Measurements from ENCODE around the gene TFF2.

Gene TFF2

GRCh38 chr21:42350927-42351426, at the start of gene TFF2:
TFF2 (minus strand) TSS chr21:42350994; CDS start chr21:42350957, 37 bp downstream.
- peaks cover 22% of the 10 kb centered on the region for H3K9me3 Mint-ChIP-seq
- DNase-seq: no peak
- no peak for ATAC-seq
- no peak within 1 kb of the TSS for H3K4me3 Mint-ChIP-seq
- H3K27ac Mint-ChIP-seq: no peak within 1 kb of the TSS
- peaks cover 2% of the 10 kb centered on the region for H3K27me3 Mint-ChIP-seq
- H3K36me3 Mint-ChIP-seq (ENCODE audit: low read depth): peaks cover 2% of the 10 kb centered on the region
- H3K4me1 Mint-ChIP-seq: no peaks in the 10 kb centered on the region

- Mint-ChIP-seq H3K27ac (peak overlapping the region; percentile 61), H3K4me3 (peak overlapping the region; percentile 64), H3K4me1 (peaks cover 67% of the 10 kb centered on the region), H3K36me3 (ENCODE audit: low read depth) (peaks cover 45% of the 10 kb centered on the region), H3K27me3 (peaks cover 1% of the 10 kb centered on the region), H3K9me3 (peaks cover 10% of the 10 kb centered on the region)
- ATAC-seq: peak; percentile 66
- DNase-seq: no peak
Observed at GRCh38 chr21:42400525-42400924, 49.7 kb upstream of the TFF2 start.

GRCh38 chr21:42398436-42399028, 47.7 kb upstream of the TFF2 start:
- Mint-ChIP-seq H3K27ac (peak overlapping the region; percentile 53), H3K36me3 (ENCODE audit: low read depth) (peaks cover 36% of the 10 kb centered on the region), H3K27me3 (peaks cover 1% of the 10 kb centered on the region), H3K4me3 (peak overlapping the region; percentile 2), H3K9me3 (peaks cover 10% of the 10 kb centered on the region), H3K4me1 (peaks cover 77% of the 10 kb centered on the region)
- ATAC-seq (no peak), DNase-seq (no peak)

- H3K9me3 Mint-ChIP-seq: peaks cover 10% of the 10 kb centered on the region
- no peak overlapping the region for H3K4me3 Mint-ChIP-seq
- ATAC-seq (no peak), DNase-seq (no peak)
- H3K27ac Mint-ChIP-seq: peak overlapping the region; percentile 53
- H3K36me3 Mint-ChIP-seq (ENCODE audit: low read depth): peaks cover 36% of the 10 kb centered on the region
- H3K27me3 Mint-ChIP-seq: peaks cover 1% of the 10 kb centered on the region
- H3K4me1 Mint-ChIP-seq: peaks cover 78% of the 10 kb centered on the region
Observed at GRCh38 chr21:42397746-42398394, 47.1 kb upstream of the TFF2 start.

- no peak overlapping the region for H3K4me3 Mint-ChIP-seq
- H3K27ac Mint-ChIP-seq: peak overlapping the region; percentile 31
- peaks cover 80% of the 10 kb centered on the region for H3K4me1 Mint-ChIP-seq
Observed at GRCh38 chr21:42396799-42397745, 46.3 kb upstream of the TFF2 start.

GRCh38 chr21:42395905-42396651, 45.3 kb upstream of the TFF2 start, which contains the start of gene TMPRSS3:
TMPRSS3 (minus strand) TSS chr21:42396052; CDS start chr21:42395417, 635 bp downstream.
- peaks cover 78% of the 10 kb centered on the region for H3K4me1 Mint-ChIP-seq
- peaks cover 36% of the 10 kb centered on the region for H3K36me3 Mint-ChIP-seq (ENCODE audit: low read depth)
- no peaks in the 10 kb centered on the region for H3K9me3 Mint-ChIP-seq
- no peak within 1 kb of the TSS for H3K27ac Mint-ChIP-seq
- ATAC-seq: no peak
- no peak for DNase-seq
- peaks cover 5% of the 10 kb centered on the region for H3K27me3 Mint-ChIP-seq
- H3K4me3 Mint-ChIP-seq: no peak within 1 kb of the TSS

More at GRCh38 chr21:42396799-42397745, 46.3 kb upstream of the TFF2 start:
- DNase-seq (no peak), ATAC-seq (no peak)
- peaks cover 4% of the 10 kb centered on the region for H3K27me3 Mint-ChIP-seq
- H3K9me3 Mint-ChIP-seq: peaks cover 8% of the 10 kb centered on the region
- H3K36me3 Mint-ChIP-seq (ENCODE audit: low read depth): peaks cover 37% of the 10 kb centered on the region

GRCh38 chr21:42395302-42395701, 44.5 kb upstream of the TFF2 start:
- DNase-seq (no peak), ATAC-seq (no peak)
- H3K4me3 Mint-ChIP-seq: no peak overlapping the region
- peaks cover 7% of the 10 kb centered on the region for H3K27me3 Mint-ChIP-seq
- no peak overlapping the region for H3K27ac Mint-ChIP-seq
- H3K4me1 Mint-ChIP-seq: peaks cover 79% of the 10 kb centered on the region
- no peaks in the 10 kb centered on the region for H3K9me3 Mint-ChIP-seq
- H3K36me3 Mint-ChIP-seq (ENCODE audit: low read depth): peaks cover 38% of the 10 kb centered on the region

- Mint-ChIP-seq H3K27me3 (peaks cover 5% of the 10 kb centered on the region), H3K9me3 (no peaks in the 10 kb centered on the region), H3K4me1 (peaks cover 79% of the 10 kb centered on the region), H3K27ac (peak overlapping the region; percentile 81), H3K4me3 (peak overlapping the region; percentile 55), H3K36me3 (ENCODE audit: low read depth) (peaks cover 46% of the 10 kb centered on the region)
- DNase-seq (no peak), ATAC-seq (peak; percentile 22)
Observed at GRCh38 chr21:42393443-42393950, 42.7 kb upstream of the TFF2 start.

GRCh38 chr21:42392731-42393442, 42.1 kb upstream of the TFF2 start:
- Mint-ChIP-seq H3K27me3 (peaks cover 5% of the 10 kb centered on the region), H3K4me1 (peaks cover 79% of the 10 kb centered on the region), H3K4me3 (peak overlapping the region; percentile 55), H3K27ac (peak overlapping the region; percentile 81), H3K9me3 (no peaks in the 10 kb centered on the region), H3K36me3 (ENCODE audit: low read depth) (peaks cover 49% of the 10 kb centered on the region)
- no peak for DNase-seq
- peak; percentile 96 for ATAC-seq

- Mint-ChIP-seq H3K4me1 (peaks cover 78% of the 10 kb centered on the region), H3K27me3 (peaks cover 5% of the 10 kb centered on the region), H3K4me3 (no peak overlapping the region), H3K27ac (no peak overlapping the region), H3K9me3 (no peaks in the 10 kb centered on the region), H3K36me3 (ENCODE audit: low read depth) (peaks cover 56% of the 10 kb centered on the region)
- ATAC-seq (no peak), DNase-seq (no peak)
Observed at GRCh38 chr21:42391297-42391696, 40.5 kb upstream of the TFF2 start.

GRCh38 chr21:42390696-42391095, 39.9 kb upstream of the TFF2 start:
- Mint-ChIP-seq H3K27me3 (peaks cover 5% of the 10 kb centered on the region), H3K27ac (peak overlapping the region; percentile 29), H3K4me3 (no peak overlapping the region), H3K36me3 (ENCODE audit: low read depth) (peaks cover 59% of the 10 kb centered on the region), H3K9me3 (no peaks in the 10 kb centered on the region), H3K4me1 (peaks cover 76% of the 10 kb centered on the region)
- DNase-seq (no peak), ATAC-seq (no peak)

- H3K27ac Mint-ChIP-seq: no peak overlapping the region
- peaks cover 57% of the 10 kb centered on the region for H3K36me3 Mint-ChIP-seq (ENCODE audit: low read depth)
- H3K27me3 Mint-ChIP-seq: peaks cover 5% of the 10 kb centered on the region
- no peaks in the 10 kb centered on the region for H3K9me3 Mint-ChIP-seq
- no peak overlapping the region for H3K4me3 Mint-ChIP-seq
- no peak for DNase-seq
- peaks cover 79% of the 10 kb centered on the region for H3K4me1 Mint-ChIP-seq
- no peak for ATAC-seq
Observed at GRCh38 chr21:42390193-42390592, 39.4 kb upstream of the TFF2 start.

- Mint-ChIP-seq H3K27me3 (peaks cover 5% of the 10 kb centered on the region), H3K4me1 (peaks cover 80% of the 10 kb centered on the region), H3K36me3 (ENCODE audit: low read depth) (peaks cover 49% of the 10 kb centered on the region), H3K4me3 (no peak overlapping the region), H3K27ac (no peak overlapping the region), H3K9me3 (no peaks in the 10 kb centered on the region)
- ATAC-seq (no peak), DNase-seq (no peak)
Observed at GRCh38 chr21:42389449-42389835, 38.6 kb upstream of the TFF2 start.

All from activated naive CD8-positive, alpha-beta T cell treated with anti-CD3 and anti-CD28 coated beads, Interleukin-2, amount 50 U/mL, for 24 hours (primary cell).